Testis (tissue), 3 donors: ENCODE results near the gene GAB2. TPM values are rescaled to one million over a fixed set of nuclear protein-coding genes. Genes with fewer than 3 reads are reported as not detected.
"Not testable (repeated sequence)": the region's sequence is repeated elsewhere in the genome, so short reads cannot be mapped to it uniquely, and the experiment has no call there.

Source experiments
- DNase-seq: peaks from one replicate; pipeline ENCODE4 v3.0.0-alpha.2; 2019
- H3K27ac ChIP-seq, 2 donors: fragments of 200-600 bp; sonication (generic); one replicate each; pipeline ENCODE4 v1.5.1; 2019
- H3K27me3 ChIP-seq: fragments of 200-600 bp; sonication (generic); one replicate; pipeline ENCODE4 v1.5.1; 2019
- H3K36me3 ChIP-seq: fragments of 200-600 bp; sonication (generic); one replicate; pipeline ENCODE4 v1.5.1; 2017; ENCODE audit warnings: low read depth; ENCODE audit errors: missing control alignments
- H3K4me1 ChIP-seq: fragments of 200-600 bp; sonication (generic); one replicate; pipeline ENCODE4 v1.5.1; 2019
- H3K4me3 ChIP-seq, 2 donors: fragments of 200-600 bp; sonication (generic); one replicate each; pipeline ENCODE4 v1.5.1; 2017 to 2019
- H3K9me3 ChIP-seq: fragments of 200-600 bp; sonication (generic); one replicate; pipeline ENCODE4 v1.5.1; 2017
- POLR2A ChIP-seq: fragments of 450-650 bp; IDR thresholded peaks from one replicate; pipeline ENCODE4 v1.6.1; 2017; ENCODE audit warnings: antibody characterized with exemption, mild to moderate bottlenecking, moderate library complexity
- WGBS, 2 donors: methylation state at CpG; one replicate each; pipeline ENCODE4 v1.1.5; 2018; 5-methylcytosine and 5-hydroxymethylcytosine counted together
- intact Hi-C: fragments of 100-400 bp; cut with DNase I; formaldehyde crosslinking; loops from one replicate; pipeline ENCODE4 v1.15.1; 2023; ENCODE audit warnings: low total_unique reads
- polyA plus RNA-seq: library from polyadenylated mRNA; stranded (reverse); fragments of 350-450 nt; fragmentation: Illumina TruSeq; extraction: RNeasy Lipid Tissue Mini Kit (QIAGEN cat#74804); gene quantifications from one replicate; pipeline ENCODE4 v1.2.3, GENCODE V29; 2014; ENCODE audit warnings: low read depth, low replicate concordance; ENCODE audit not compliant: insufficient read depth
- total RNA-seq, 2 donors: library from RNA; depleted of rRNA; stranded (reverse); fragments of >200 nt; gene quantifications; one replicate each; pipeline ENCODE4 v1.2.3, GENCODE V29; 2016
- TF ChIP-seq, protein P1 (sequence below), 3 experiments: fragments of 450-650 bp in 2 of 3; fragments of 200-600 bp in 1 of 3; sonication (generic) in 1 of 3; IDR thresholded peaks; one replicate each; pipeline ENCODE4 v1.5.1; 2016 to 2019; ENCODE audit warnings: antibody characterized with exemption in 3 of 3, mild to moderate bottlenecking in 2 of 3, moderate library complexity in 1 of 3

GAB2 gene
- total and polyA plus RNA-seq, 3 donors from 2014 or later, result 9.2 to 14.3 (median 10.9) TPM

DNA sequence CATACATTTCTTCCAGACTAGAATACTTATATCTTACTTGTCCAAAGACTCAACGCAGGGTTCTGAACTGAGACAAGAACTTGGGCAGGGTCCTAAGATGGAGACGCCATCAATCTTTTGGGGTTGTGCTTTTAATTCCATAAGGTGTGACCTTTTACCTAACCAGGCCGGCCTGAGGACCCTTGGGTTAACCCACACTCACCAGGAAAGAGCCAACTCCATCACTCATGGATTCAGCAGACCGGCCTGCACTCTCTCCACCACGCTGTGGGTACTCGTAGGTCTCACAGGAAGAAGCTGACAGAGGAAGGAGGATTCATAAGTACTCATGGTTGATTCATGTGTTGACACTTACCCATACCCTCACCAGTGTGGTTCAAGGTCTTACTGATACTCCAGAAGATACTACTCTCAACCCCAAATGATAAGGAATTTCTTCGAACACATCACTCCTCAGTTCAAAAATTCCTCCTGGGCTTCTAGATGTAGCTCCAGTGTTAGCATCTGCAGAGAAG, 192.7 kb downstream of the GAB2 start:
- H3K4me1 ChIP-seq, result no peaks in the 10 kb centered on the region
- H3K4me3 ChIP-seq, result no peak overlapping the region
- H3K9me3 ChIP-seq, result no peaks in the 10 kb centered on the region
- H3K27ac ChIP-seq, result no peak overlapping the region
- no peaks in the 10 kb centered on the region for H3K36me3 ChIP-seq
- 90 to 94% methylated on average over 7 of the region's 7 CpGs for WGBS, 2 donors
- H3K27me3 ChIP-seq, result no peaks in the 10 kb centered on the region
- DNase-seq, result no peak
- TF ChIP-seq POLR2A, result no peak
- TF ChIP-seq, protein P1, sequence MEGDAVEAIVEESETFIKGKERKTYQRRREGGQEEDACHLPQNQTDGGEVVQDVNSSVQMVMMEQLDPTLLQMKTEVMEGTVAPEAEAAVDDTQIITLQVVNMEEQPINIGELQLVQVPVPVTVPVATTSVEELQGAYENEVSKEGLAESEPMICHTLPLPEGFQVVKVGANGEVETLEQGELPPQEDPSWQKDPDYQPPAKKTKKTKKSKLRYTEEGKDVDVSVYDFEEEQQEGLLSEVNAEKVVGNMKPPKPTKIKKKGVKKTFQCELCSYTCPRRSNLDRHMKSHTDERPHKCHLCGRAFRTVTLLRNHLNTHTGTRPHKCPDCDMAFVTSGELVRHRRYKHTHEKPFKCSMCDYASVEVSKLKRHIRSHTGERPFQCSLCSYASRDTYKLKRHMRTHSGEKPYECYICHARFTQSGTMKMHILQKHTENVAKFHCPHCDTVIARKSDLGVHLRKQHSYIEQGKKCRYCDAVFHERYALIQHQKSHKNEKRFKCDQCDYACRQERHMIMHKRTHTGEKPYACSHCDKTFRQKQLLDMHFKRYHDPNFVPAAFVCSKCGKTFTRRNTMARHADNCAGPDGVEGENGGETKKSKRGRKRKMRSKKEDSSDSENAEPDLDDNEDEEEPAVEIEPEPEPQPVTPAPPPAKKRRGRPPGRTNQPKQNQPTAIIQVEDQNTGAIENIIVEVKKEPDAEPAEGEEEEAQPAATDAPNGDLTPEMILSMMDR (IDR thresholded peaks at IDR 0.05), result no peak
- intact Hi-C loops, result no loop called here

DNA sequence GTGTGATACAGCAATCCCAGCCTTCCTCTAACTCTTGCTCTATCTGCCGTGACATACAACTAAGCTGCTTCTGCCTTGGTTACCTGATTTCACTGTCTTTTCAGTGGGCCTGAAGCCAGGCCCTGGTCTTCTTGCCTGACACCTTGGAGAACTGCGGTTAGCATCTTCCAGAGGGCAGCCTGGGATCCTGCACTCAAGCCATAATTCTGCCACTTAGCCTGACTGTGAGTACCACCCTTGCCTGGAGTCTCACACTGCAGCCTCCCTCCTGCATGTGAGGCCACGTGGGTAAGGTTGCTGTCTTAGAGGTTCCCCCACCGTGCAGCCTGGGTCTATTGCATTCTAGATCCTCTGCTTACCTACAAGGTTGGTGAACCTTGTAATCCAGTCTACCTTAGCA, 193.1 kb downstream of the GAB2 start:
- Histone ChIP-seq H3K27me3 (no peaks in the 10 kb centered on the region), H3K4me1 (no peaks in the 10 kb centered on the region), H3K36me3 (no peaks in the 10 kb centered on the region), H3K9me3 (no peaks in the 10 kb centered on the region), H3K27ac (no peak overlapping the region), H3K4me3 (no peak overlapping the region)
- no peak for DNase-seq
- intact Hi-C loops, result no loop called here
- WGBS, 2 donors, result 87 to 94% methylated on average over 4 of the region's 4 CpGs
- TF ChIP-seq POLR2A, result no peak
- TF ChIP-seq, protein P1 (IDR thresholded peaks at IDR 0.05), result no peak

DNA sequence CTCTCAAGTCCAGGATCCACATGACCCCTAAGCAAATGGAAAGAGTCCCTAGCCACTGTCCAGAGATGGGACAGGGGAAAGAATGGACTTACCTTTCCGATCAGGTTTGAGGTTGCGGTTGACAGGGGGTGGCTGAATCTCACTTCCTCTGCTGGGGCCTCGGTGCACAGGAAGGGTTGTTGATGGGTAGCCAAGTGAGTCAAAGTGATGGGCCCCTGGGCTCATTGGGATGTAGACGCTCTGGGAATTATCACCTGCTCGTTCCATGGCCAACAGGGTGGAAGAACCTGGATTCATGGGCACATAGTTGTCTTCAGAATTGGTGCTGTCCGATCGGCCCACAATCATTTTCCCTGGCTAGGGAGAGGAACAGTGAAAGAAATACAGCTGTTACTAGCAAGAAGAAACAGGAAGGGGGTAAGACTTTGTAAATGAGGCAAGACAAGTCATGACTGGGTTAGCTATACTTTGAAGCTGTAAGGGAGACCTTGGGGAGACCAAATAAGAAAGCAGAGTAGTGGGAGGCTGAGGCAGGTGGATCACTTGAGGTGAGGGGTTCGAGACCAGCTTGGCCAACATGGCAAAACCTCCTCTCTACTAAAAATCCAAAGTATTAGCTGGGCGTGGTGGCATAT, 194.2 kb downstream of the GAB2 start:
- no peak overlapping the region for H3K4me3 ChIP-seq
- H3K4me1 ChIP-seq, result no peaks in the 10 kb centered on the region
- H3K27me3 ChIP-seq, result no peaks in the 10 kb centered on the region
- WGBS, 2 donors, result 90 to 95% methylated on average over 9 of the region's 9 CpGs
- no peaks in the 10 kb centered on the region for H3K9me3 ChIP-seq
- DNase-seq, result no peak
- TF ChIP-seq POLR2A, result no peak
- TF ChIP-seq, protein P1 (IDR thresholded peaks at IDR 0.05), result no peak
- no peaks in the 10 kb centered on the region for H3K36me3 ChIP-seq
- H3K27ac ChIP-seq, result no peak overlapping the region
- intact Hi-C loops, result no loop called here

DNA sequence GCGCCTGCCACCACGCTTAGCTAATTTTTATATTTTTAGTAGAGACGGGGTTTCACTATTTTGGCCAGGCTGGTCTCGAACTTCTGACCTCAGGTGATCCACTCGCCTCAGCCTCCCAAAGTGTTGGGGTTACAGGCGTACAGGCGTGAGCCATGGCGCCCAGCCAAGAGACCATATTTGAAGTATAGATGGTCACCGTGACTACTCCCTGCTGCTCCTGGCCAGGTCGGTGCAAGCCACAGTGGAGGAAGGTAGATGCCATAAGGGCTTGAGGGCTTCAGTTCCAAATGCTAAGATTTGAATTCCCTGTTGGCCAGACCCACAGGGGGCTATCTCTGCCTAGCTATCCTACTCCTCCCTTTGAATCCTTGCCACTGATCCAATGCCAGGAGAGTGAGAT, 194.9 kb downstream of the GAB2 start:
- H3K4me1 ChIP-seq, H3K27me3 ChIP-seq, H3K27ac ChIP-seq, H3K36me3 ChIP-seq, H3K9me3 ChIP-seq, DNase-seq, intact Hi-C loops, H3K4me3 ChIP-seq: not testable (repeated sequence)
- WGBS, 2 donors, result 87 to 88% methylated on average over 10 of the region's 10 CpGs

DNA sequence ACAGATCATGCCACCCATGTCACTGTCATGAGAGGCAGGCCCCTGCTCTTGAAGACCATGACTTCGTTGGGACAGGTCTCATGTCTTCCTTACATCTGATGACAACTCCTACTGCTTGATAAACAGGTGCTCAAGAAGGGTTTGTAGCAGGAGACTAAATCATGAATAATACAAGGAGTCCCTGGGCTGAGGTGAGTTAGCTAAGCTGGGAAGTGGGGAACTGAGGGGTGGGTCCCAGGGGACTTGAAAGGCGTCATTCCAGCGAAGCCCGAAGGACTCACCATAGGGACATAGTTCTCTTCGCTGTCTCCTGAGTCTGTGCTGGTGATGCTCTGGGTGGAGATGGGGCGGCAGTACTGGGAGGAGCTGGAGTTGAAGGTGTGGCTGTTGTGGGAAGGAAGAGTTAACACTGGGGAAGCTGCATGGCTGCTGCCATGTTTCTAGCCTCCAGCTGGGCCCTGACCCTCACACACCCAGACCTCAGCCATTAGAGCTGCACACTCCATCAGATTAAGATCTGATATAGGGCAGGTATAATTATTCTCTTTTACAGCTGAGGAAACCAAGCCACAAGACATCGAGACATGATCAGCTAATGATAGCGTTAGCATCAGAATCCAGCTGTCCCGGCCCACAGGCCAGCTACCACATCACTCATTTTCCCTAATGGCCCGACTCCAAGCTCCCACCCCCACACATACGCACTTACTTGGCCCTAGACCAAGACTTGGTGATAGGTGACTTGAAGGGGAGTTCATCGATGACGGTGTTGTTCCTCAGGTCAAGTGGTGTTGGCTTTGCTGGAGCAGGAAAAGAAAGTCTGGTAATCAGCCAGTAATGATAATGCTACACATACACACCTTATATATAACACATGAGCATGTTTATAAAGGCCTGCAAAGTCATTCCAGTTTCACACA, 196.0 kb downstream of the GAB2 start:
- no peaks in the 10 kb centered on the region for H3K4me1 ChIP-seq
- H3K27me3 ChIP-seq, result no peaks in the 10 kb centered on the region
- DNase-seq, result no peak
- no peak for TF ChIP-seq POLR2A
- TF ChIP-seq, protein P1 (IDR thresholded peaks at IDR 0.05), result no peak
- no peak overlapping the region for H3K4me3 ChIP-seq
- no peaks in the 10 kb centered on the region for H3K9me3 ChIP-seq
- 84 to 87% methylated on average over 12 to 13 of the region's 13 CpGs for WGBS, 2 donors
- H3K36me3 ChIP-seq, result no peaks in the 10 kb centered on the region
- intact Hi-C loops, result no loop called here
- no peak overlapping the region for H3K27ac ChIP-seq
